K562 (cell line): ENCODE results near the gene SYT7. TPM values are rescaled to one million over a fixed set of nuclear protein-coding genes. Genes with fewer than 3 reads are reported as not detected.

Experiments used
- ATAC-seq: fragments of 200-7000 bp; cut with Tn5 transposase; 3 replicates; pipeline ENCODE4 v1.9.1; 2020; ENCODE audit warnings: moderate library complexity
- BruUV-seq: library from RNA; stranded (reverse); fragments of 400-500 nt; replicated peaks from 2 replicates; lab custom pipeline; 2021; lab: Mats Ljungman, UMichigan
- CTCF ChIA-PET: fragments of 300-600 bp; formaldehyde crosslinking; extraction: SDS; loops from one replicate; lab custom pipeline; 2021; ENCODE audit warnings: low intra/inter-chr PET ratio; lab: Yijun Ruan, JAX
- POLR2A ChIA-PET: fragments of 300-600, 350-650 bp; sonication (Branson Sonifier 250); formaldehyde crosslinking; extraction: SDS; loops from one replicate; lab custom pipeline; 2021; ENCODE audit warnings: antibody characterized with exemption, inconsistent platforms; lab: Yijun Ruan, JAX
- DNase-seq, 4 experiments: peaks; one replicate each; pipeline versions ENCODE4 v3.0.0 to v3.0.0-alpha.2; 2011 to 2018; ENCODE audit warnings: low spot score in 3 of 4, mixed read lengths in 3 of 4; ENCODE audit errors: extremely low read depth in 1 of 4
- FAIRE-seq: peaks from 2 replicates; lab custom pipeline; 2011; peaks lifted over from hg19 to GRCh38; lab: Jason Lieb, UNC
- H2AFZ ChIP-seq: 2 replicates; pipeline ENCODE4 v1.6.0; 2011; ENCODE audit warnings: low read depth, low read length, control low read depth, inconsistent platforms
- H3K27ac ChIP-seq: fragments of 200-600 bp; 3 replicates; pipeline ENCODE4 v1.8.0; 2011; ENCODE audit warnings: low read depth, mild to moderate bottlenecking, control low read depth, inconsistent platforms, low read length, moderate library complexity, mixed read lengths; ENCODE audit errors: extremely low read depth
- H3K27me3 ChIP-seq, 2 experiments: fragments of 300-600 bp in 1 of 2; 2 replicates in 1 of 2; 3 replicates in 1 of 2; pipeline versions ENCODE4 v1.6.0 to v1.8.0; 2011; ENCODE audit warnings: inconsistent platforms in 2 of 2, low read length in 2 of 2, mild to moderate bottlenecking in 1 of 2, mixed read lengths in 1 of 2, moderate library complexity in 1 of 2; ENCODE audit not compliant: control insufficient read depth in 2 of 2, insufficient read depth in 2 of 2
- H3K36me3 ChIP-seq: fragments of 300-600 bp; 3 replicates; pipeline ENCODE4 v1.8.0; 2011; ENCODE audit warnings: mild to moderate bottlenecking, low read length, inconsistent platforms; ENCODE audit not compliant: control insufficient read depth, insufficient read depth
- H3K4me1 ChIP-seq, 2 experiments: fragments of 200-600 bp in 1 of 2; replicated peaks in 1 of 2; 2 replicates in 1 of 2; 3 replicates in 1 of 2; pipeline versions ENCODE4 v1.5.1 to v1.8.0; 2011; ENCODE audit warnings: inconsistent platforms in 2 of 2, low read length in 2 of 2, mild to moderate bottlenecking in 1 of 2, mixed read lengths in 1 of 2, moderate library complexity in 1 of 2; ENCODE audit not compliant: control insufficient read depth in 2 of 2, insufficient read depth in 2 of 2
- H3K4me2 ChIP-seq: 2 replicates; pipeline ENCODE4 v1.6.1; 2011; ENCODE audit warnings: low read length, control low read depth, inconsistent platforms, mixed read lengths; ENCODE audit not compliant: insufficient read depth
- H3K4me3 ChIP-seq: fragments of 200-600 bp; sonication (generic), shearing (Covaris generic); 2 replicates; pipeline ENCODE4 v1.5.1; 2016; ENCODE audit warnings: control low read depth, inconsistent platforms
- H3K79me2 ChIP-seq: fragments of 200-600 bp; 3 replicates; pipeline ENCODE4 v1.8.0; 2011; ENCODE audit warnings: low read length, inconsistent platforms; ENCODE audit not compliant: control insufficient read depth, insufficient read depth
- H3K9ac ChIP-seq, 2 experiments: 2 replicates each; pipeline versions ENCODE4 v1.6.0 to v1.6.1; 2011; ENCODE audit warnings: low read depth in 2 of 2, low read length in 2 of 2, control low read depth in 1 of 2, inconsistent platforms in 1 of 2, mild to moderate bottlenecking in 1 of 2, mixed read lengths in 1 of 2; ENCODE audit not compliant: insufficient read depth in 1 of 2
- H3K9me1 ChIP-seq: one replicate; pipeline ENCODE4 v1.6.0; 2011; ENCODE audit warnings: inconsistent platforms, mild to moderate bottlenecking, low read length, moderate library complexity; ENCODE audit not compliant: control insufficient read depth, insufficient read depth
- H3K9me3 ChIP-seq: replicated peaks from 2 replicates; pipeline ENCODE4 v1.5.1; 2011; ENCODE audit warnings: low read depth, low read length, inconsistent platforms; ENCODE audit not compliant: control insufficient read depth, insufficient read depth
- H4K20me1 ChIP-seq: replicated peaks from 2 replicates; pipeline ENCODE4 v1.6.1; 2011; ENCODE audit warnings: low read length, inconsistent platforms, mixed read lengths; ENCODE audit not compliant: control insufficient read depth, insufficient read depth
- EP300 ChIP-seq: IDR thresholded peaks from 2 replicates; pipeline ENCODE4 v1.6.1; 2012; ENCODE audit warnings: low read length, improper control_type of control experiment
- FOXA3 ChIP-seq, 2 experiments: fragments of 450-650 bp in 1 of 2; sonication (generic) in 1 of 2; formaldehyde crosslinking; IDR thresholded peaks in 1 of 2; conservative IDR thresholded peaks in 1 of 2; 2 replicates each; pipeline versions ENCODE4 v1.4.0 to v1.8.0; 2020 to 2022; ENCODE audit warnings: mild to moderate bottlenecking in 2 of 2, missing genetic modification reagents in 1 of 2
- HSF4 ChIP-seq: fragments of 250-450 bp; sonication (Bioruptor Pico); IDR thresholded peaks from 2 replicates; pipeline ENCODE4 v2.1.2; 2022; ENCODE audit warnings: mild to moderate bottlenecking, moderate library complexity, borderline replicate concordance
- MTA1 ChIP-seq: fragments of 450-650 bp; IDR thresholded peaks from 2 replicates; pipeline ENCODE4 v1.6.1; 2017; ENCODE audit warnings: borderline replicate concordance
- MXI1 ChIP-seq: IDR thresholded peaks from 2 replicates; pipeline ENCODE4 v1.6.1; 2011; ENCODE audit warnings: low read depth, mild to moderate bottlenecking, improper control_type of control experiment, low read length
- PHF20 ChIP-seq: fragments of 450-650 bp; IDR thresholded peaks from 2 replicates; pipeline ENCODE4 v1.6.1; 2018; ENCODE audit not compliant: partially characterized antibody
- SMARCB1 ChIP-seq: IDR thresholded peaks from 2 replicates; pipeline ENCODE4 v1.6.1; 2011; ENCODE audit warnings: improper control_type of control experiment, low read depth; ENCODE audit not compliant: insufficient read length
- TBL1XR1 ChIP-seq, 2 experiments: IDR thresholded peaks; 2 replicates each; pipeline ENCODE4 v1.6.1; 2012; ENCODE audit warnings: improper control_type of control experiment in 2 of 2, low read length in 2 of 2, mild to moderate bottlenecking in 1 of 2
- ZC3H8 ChIP-seq: fragments of 450-650 bp; IDR thresholded peaks from 2 replicates; pipeline ENCODE4 v1.6.1; 2017
- ZFP1 ChIP-seq: fragments of 450-650 bp; formaldehyde crosslinking; IDR thresholded peaks from 2 replicates; pipeline ENCODE4 v1.4.0; 2020; ENCODE audit warnings: mild to moderate bottlenecking, mixed read lengths
- ZFX ChIP-seq: sonication (generic); formaldehyde crosslinking; IDR thresholded peaks from 2 replicates; pipeline ENCODE4 v1.8.0; 2022; ENCODE audit warnings: mild to moderate bottlenecking, missing genetic modification reagents, moderate library complexity
- ZMIZ1 ChIP-seq, 2 experiments: fragments of 150-350 bp in 1 of 2; IDR thresholded peaks; 2 replicates each; pipeline ENCODE4 v1.6.1; 2012 to 2016; ENCODE audit warnings: low read depth in 2 of 2, low read length in 2 of 2, mild to moderate bottlenecking in 1 of 2, moderate library complexity in 1 of 2
- ZNF146 ChIP-seq: IDR thresholded peaks from one replicate; pipeline ENCODE4 v1.6.1; 2018; ENCODE audit warnings: missing compliant biosample characterization; ENCODE audit not compliant: unreplicated experiment
- ZNF217 ChIP-seq: sonication (generic); formaldehyde crosslinking; IDR thresholded peaks from 2 replicates; pipeline ENCODE4 v1.8.0; 2022; ENCODE audit warnings: mild to moderate bottlenecking, missing genetic modification reagents
- WGBS: fragments of 100-300 bp; shearing (Covaris generic); methylation state at CpG from one replicate; pipeline ENCODE4 v1.1.6; 2016; ENCODE audit warnings: low coverage, mixed read lengths; ENCODE audit not compliant: insufficient coverage; ENCODE audit errors: missing lambda C conversion rate; 5-methylcytosine and 5-hydroxymethylcytosine counted together
- in situ Hi-C: fragments of 300-500 bp; cut with MboI; formaldehyde crosslinking; loops from 4 replicates; pipeline ENCODE4 v1.15.0; 2018; ENCODE audit warnings: inconsistent platforms, mixed read lengths
- intact Hi-C: fragments of 100-400 bp; cut with micrococcal nuclease; formaldehyde crosslinking; loops from 2 replicates; pipeline ENCODE4 v1.14.2; 2022
- polyA plus RNA-seq, 8 experiments: library from polyadenylated mRNA; depleted of rRNA in 4 of 8; stranded (reverse) in 5 of 8; unstranded in 3 of 8; fragments of >200 nt; fragmentation: Nextera tagmentation in 2 of 8; fragmentation: Illumina TruSeq in 1 of 8; extraction: Ambion mirVana in 2 of 8; extraction: Trizol in 1 of 8; gene quantifications; 2 replicates each; pipeline versions ENCODE4 v1.2.1 to v1.2.3, GENCODE V29; 2011 to 2014; ENCODE audit warnings: inconsistent platforms in 1 of 8, missing spikeins in 1 of 8
- total RNA-seq, 7 experiments: library from RNA; depleted of rRNA in 6 of 7; stranded (reverse); fragments of >200 nt in 6 of 7; fragmentation: Illumina TruSeq in 2 of 7; extraction: Trizol in 2 of 7; gene quantifications; 2 replicates each; pipeline versions ENCODE4 v1.2.1 to v1.2.3, GENCODE V29; 2011 to 2021; ENCODE audit warnings: low replicate concordance in 1 of 7

SYT7 gene
- total and polyA plus RNA-seq, 9 of the 15 experiments (the other 6 are each of a cell fraction or from before 2014, with no cell fraction given): 0.01 to 0.51 (median 0.16) TPM; not detected in 1

- no TSS peak for BruUV-seq
- CTCF ChIA-PET: no interaction called here
- no peak overlapping the region for H3K4me2 ChIP-seq
- POLR2A ChIA-PET: no interaction called here
- no peak for FAIRE-seq
- H3K27ac ChIP-seq: no peak overlapping the region
- in situ Hi-C loops (no loop called here), intact Hi-C loops (no loop called here)
- H3K79me2 ChIP-seq: no peaks in the 10 kb centered on the region
- H3K9me1 ChIP-seq: no peaks in the 10 kb centered on the region
- no peak for DNase-seq
- ATAC-seq: no peak
- peaks cover 7 to 62% of the 10 kb centered on the region in 2 experiments for H3K27me3 ChIP-seq
- no peaks in the 10 kb centered on the region for H3K9me3 ChIP-seq
- H4K20me1 ChIP-seq: peaks cover 24% of the 10 kb centered on the region
- no peak overlapping the region for H3K9ac ChIP-seq
- H2AFZ ChIP-seq: no peak overlapping the region
- no peak overlapping the region for H3K4me3 ChIP-seq
- H3K4me1 ChIP-seq: no peaks in the 10 kb centered on the region
- TF ChIP-seq PHF20 (no peak), HSF4 (CRISPR knock-in tag) (no peak), SMARCB1 (no peak), ZMIZ1 (IDR thresholded peaks at IDR 0.05; ENCODE audit: low read depth in 2 of 2, low read length in 2 of 2) (no peak), ZC3H8 (no peak), ZFX (CRISPR knock-in tag) (no peak), TBL1XR1 (IDR thresholded peaks at IDR 0.05; ENCODE audit: low read length in 2 of 2) (no peak), FOXA3 (CRISPR knock-in tag; conservative IDR thresholded peaks at IDR 0.05 in 1 of 2, IDR thresholded peaks at IDR 0.05 in 1 of 2) (no peak), ZNF146 (no peak), MXI1 (no peak), MTA1 (no peak), ZNF217 (CRISPR knock-in tag) (no peak), EP300 (no peak), ZFP1 (CRISPR knock-in tag) (no peak)
- H3K36me3 ChIP-seq: no peaks in the 10 kb centered on the region
- WGBS: 5% methylated on average over 7 of the region's 7 CpGs
Measured at GRCh38 chr11:61596990-61597389, 16.1 kb upstream of the SYT7 start.
